GM19035 (cell line): ENCODE data around the gene SNAP91.
"Not testable (repeated sequence)": the region's sequence is repeated elsewhere in the genome, so short reads cannot be mapped to it uniquely, and the experiment has no call there.

Experiments used
- ATAC-seq: cut with Tn5 transposase; IDR thresholded peaks from one replicate; pipeline ENCODE4 v1.9.1; 2021; ENCODE audit not compliant: unreplicated experiment

Gene SNAP91

GRCh38 chr6:83708970-83709747 lies at the start of gene SNAP91:
SNAP91 (minus strand) TSS chr6:83709101; CDS start chr6:83707927, 1,174 bp downstream.
- no peak for ATAC-seq

- ATAC-seq, result no peak
Observed at GRCh38 chr6:83758533-83758932, 49.6 kb upstream of the SNAP91 start.

- no peak for ATAC-seq
Observed at GRCh38 chr6:83757021-83757420, 48.1 kb upstream of the SNAP91 start.

GRCh38 chr6:83756565-83756964 lies 47.7 kb upstream of the SNAP91 start:
- ATAC-seq, result no peak

GRCh38 chr6:83752375-83752774 lies 43.5 kb upstream of the SNAP91 start:
- not testable (repeated sequence) for ATAC-seq

GRCh38 chr6:83741089-83741488 lies 32.2 kb upstream of the SNAP91 start:
- ATAC-seq, result no peak

- no peak for ATAC-seq
Observed at GRCh38 chr6:83735461-83735860, 26.6 kb upstream of the SNAP91 start.

- no peak for ATAC-seq
Observed at GRCh38 chr6:83729871-83730270, 21.0 kb upstream of the SNAP91 start.

GRCh38 chr6:83722876-83723275 lies 14.0 kb upstream of the SNAP91 start:
- no peak for ATAC-seq

GRCh38 chr6:83717809-83718208 lies 8.9 kb upstream of the SNAP91 start:
- ATAC-seq, result no peak

GRCh38 chr6:83711958-83712357 lies 3.1 kb upstream of the SNAP91 start:
- ATAC-seq, result no peak

- no peak for ATAC-seq
Observed at GRCh38 chr6:83709748-83710050, 798 bp upstream of the SNAP91 start.

GRCh38 chr6:83708546-83708969 lies 343 bp downstream of the SNAP91 start:
- no peak for ATAC-seq

- ATAC-seq, result no peak
Observed at GRCh38 chr6:83707829-83708545, 914 bp downstream of the SNAP91 start.

- ATAC-seq, result no peak
Observed at GRCh38 chr6:83702749-83703148, 6.2 kb downstream of the SNAP91 start.

GRCh38 chr6:83702077-83702476 lies 6.8 kb downstream of the SNAP91 start:
- no peak for ATAC-seq

- ATAC-seq, result no peak
Observed at GRCh38 chr6:83696674-83697073, 12.2 kb downstream of the SNAP91 start.

- no peak for ATAC-seq
Observed at GRCh38 chr6:83685481-83685880, 23.4 kb downstream of the SNAP91 start.

GRCh38 chr6:83677791-83678190 lies 31.1 kb downstream of the SNAP91 start:
- no peak for ATAC-seq

- ATAC-seq, result no peak
Observed at GRCh38 chr6:83637953-83638352, 70.9 kb downstream of the SNAP91 start.

GRCh38 chr6:83636800-83637199 lies 72.1 kb downstream of the SNAP91 start:
- no peak for ATAC-seq

GRCh38 chr6:83633609-83634008 lies 75.3 kb downstream of the SNAP91 start:
- no peak for ATAC-seq

GRCh38 chr6:83633149-83633548 lies 75.8 kb downstream of the SNAP91 start:
- ATAC-seq, result no peak
